H9 (cell line): ENCODE data around the gene SULF2. TPM values are rescaled to one million over a fixed set of nuclear protein-coding genes. Genes with fewer than 3 reads are reported as not detected.

ENCODE experiments used
- DNase-seq: peaks from one replicate; pipeline ENCODE4 v3.0.0-alpha.2; 2017
- H2AFZ ChIP-seq: one replicate; pipeline ENCODE4 v1.6.1; 2013; ENCODE audit warnings: mild to moderate bottlenecking, low read length, control low read depth, moderate library complexity
- H2AK5ac ChIP-seq: 2 replicates; pipeline ENCODE4 v1.6.1; 2013; ENCODE audit warnings: low read length, control low read depth, mixed read lengths; ENCODE audit not compliant: insufficient read length
- H2BK120ac ChIP-seq: one replicate; pipeline ENCODE4 v1.6.1; 2013; ENCODE audit warnings: low read depth, mild to moderate bottlenecking, low read length, control low read depth, inconsistent platforms; ENCODE audit not compliant: poor library complexity, severe bottlenecking
- H2BK12ac ChIP-seq: 2 replicates; pipeline ENCODE4 v1.6.1; 2013; ENCODE audit warnings: low read length, control low read depth, mixed read lengths, low read depth; ENCODE audit not compliant: insufficient read length
- H2BK15ac ChIP-seq: 2 replicates; pipeline ENCODE4 v1.6.1; 2013; ENCODE audit warnings: low read depth, low read length, control low read depth
- H2BK20ac ChIP-seq: one replicate; pipeline ENCODE4 v1.6.1; 2013; ENCODE audit warnings: low read depth, mild to moderate bottlenecking, low read length, control low read depth, inconsistent platforms; ENCODE audit not compliant: poor library complexity, severe bottlenecking
- H2BK5ac ChIP-seq: 2 replicates; pipeline ENCODE4 v1.6.1; 2013; ENCODE audit warnings: low read length, control low read depth, mixed read lengths; ENCODE audit not compliant: insufficient read length
- H3K14ac ChIP-seq: 2 replicates; pipeline ENCODE4 v1.6.1; 2013; ENCODE audit warnings: low read length, control low read depth; ENCODE audit not compliant: insufficient read depth
- H3K18ac ChIP-seq: 2 replicates; pipeline ENCODE4 v1.6.1; 2013; ENCODE audit warnings: low read depth, mild to moderate bottlenecking, mixed read lengths, low read length, control low read depth; ENCODE audit not compliant: insufficient read length
- H3K23ac ChIP-seq: 2 replicates; pipeline ENCODE4 v1.6.1; 2013; ENCODE audit warnings: low read length, control low read depth, mixed read lengths, low read depth; ENCODE audit not compliant: insufficient read length
- H3K23me2 ChIP-seq: 2 replicates; pipeline ENCODE4 v1.6.1; 2013; ENCODE audit warnings: low read depth, mild to moderate bottlenecking, mixed read lengths, low read length, control low read depth; ENCODE audit not compliant: insufficient read length, poor library complexity, severe bottlenecking
- H3K27ac ChIP-seq: 2 replicates; pipeline ENCODE4 v1.5.1; 2013; ENCODE audit warnings: low read length, control low read depth, mixed read lengths, low read depth; ENCODE audit not compliant: insufficient read length
- H3K27me3 ChIP-seq: 2 replicates; pipeline ENCODE4 v1.6.1; 2013; ENCODE audit warnings: low read length, control low read depth, inconsistent platforms; ENCODE audit not compliant: insufficient read depth
- H3K4ac ChIP-seq: 2 replicates; pipeline ENCODE4 v1.6.1; 2013; ENCODE audit warnings: low read depth, mild to moderate bottlenecking, control low read depth, inconsistent platforms, low read length, moderate library complexity
- H3K4me1 ChIP-seq: 2 replicates; pipeline ENCODE4 v1.6.1; 2013; ENCODE audit warnings: low read length, control low read depth, inconsistent platforms; ENCODE audit not compliant: insufficient read depth
- H3K4me2 ChIP-seq: 2 replicates; pipeline ENCODE4 v1.6.1; 2013; ENCODE audit warnings: low read length, control low read depth, mixed read lengths; ENCODE audit not compliant: insufficient read length, insufficient read depth
- H3K56ac ChIP-seq: 2 replicates; pipeline ENCODE4 v1.6.1; 2013; ENCODE audit warnings: low read depth, mild to moderate bottlenecking, mixed read lengths, low read length, control low read depth; ENCODE audit not compliant: insufficient read length
- H3K79me1 ChIP-seq: 2 replicates; pipeline ENCODE4 v1.6.1; 2013; ENCODE audit warnings: low read depth, mild to moderate bottlenecking, moderate library complexity, low read length, control low read depth, inconsistent platforms; ENCODE audit not compliant: insufficient read depth, poor library complexity, severe bottlenecking
- H3K79me2 ChIP-seq: 2 replicates; pipeline ENCODE4 v1.6.1; 2013; ENCODE audit warnings: low read length, control low read depth, inconsistent platforms; ENCODE audit not compliant: insufficient read depth
- H3K9ac ChIP-seq: 2 replicates; pipeline ENCODE4 v1.6.1; 2013; ENCODE audit warnings: low read length, control low read depth, mixed read lengths; ENCODE audit not compliant: insufficient read length; ENCODE audit errors: extremely low read depth
- H3K9me3 ChIP-seq: one replicate; pipeline ENCODE4 v1.6.1; 2013; ENCODE audit warnings: low read depth, low read length, inconsistent platforms; ENCODE audit not compliant: control insufficient read depth
- H3T11ph ChIP-seq: one replicate; pipeline ENCODE4 v1.6.1; 2013; ENCODE audit warnings: mild to moderate bottlenecking, low read length, control low read depth, inconsistent platforms
- H4K20me1 ChIP-seq: one replicate; pipeline ENCODE4 v1.6.1; 2013; ENCODE audit not compliant: control insufficient read depth, insufficient read length, insufficient read depth
- H4K5ac ChIP-seq: 2 replicates; pipeline ENCODE4 v1.6.1; 2013; ENCODE audit warnings: low read depth, mild to moderate bottlenecking, mixed read lengths, low read length, control low read depth; ENCODE audit not compliant: insufficient read length
- H4K8ac ChIP-seq: replicated peaks from 2 replicates; pipeline ENCODE4 v1.6.1; 2013; ENCODE audit warnings: low read length, control low read depth, mixed read lengths, low read depth; ENCODE audit not compliant: insufficient read length
- H4K91ac ChIP-seq: 2 replicates; pipeline ENCODE4 v1.6.1; 2013; ENCODE audit warnings: low read depth, mild to moderate bottlenecking, moderate library complexity, mixed read lengths, low read length, control low read depth; ENCODE audit not compliant: insufficient read length
- H3K27ac Mint-ChIP-seq, 3 experiments: 2 replicates in 2 of 3; 3 replicates in 1 of 3; pipeline ENCODE4 v1.8.0; 2020 to 2021; ENCODE audit warnings: mixed read lengths in 3 of 3, mild to moderate bottlenecking in 1 of 3, moderate library complexity in 1 of 3
- H3K27me3 Mint-ChIP-seq: 2 replicates; pipeline ENCODE4 v1.8.0; 2021; ENCODE audit warnings: low read depth, mild to moderate bottlenecking, moderate library complexity, mixed read lengths
- H3K36me3 Mint-ChIP-seq, 3 experiments: 2 replicates in 2 of 3; 3 replicates in 1 of 3; pipeline ENCODE4 v1.8.0; 2020 to 2021; ENCODE audit warnings: low read depth in 3 of 3, mixed read lengths in 3 of 3; ENCODE audit not compliant: insufficient read depth in 1 of 3
- H3K4me1 Mint-ChIP-seq, 2 experiments: 2 replicates each; pipeline ENCODE4 v1.8.0; 2020; ENCODE audit warnings: mixed read lengths in 2 of 2
- H3K4me3 Mint-ChIP-seq, 2 experiments: 2 replicates in 1 of 2; 3 replicates in 1 of 2; pipeline ENCODE4 v1.8.0; 2020 to 2021; ENCODE audit warnings: mild to moderate bottlenecking in 2 of 2, mixed read lengths in 2 of 2, moderate library complexity in 1 of 2
- H3K9me3 Mint-ChIP-seq, 2 experiments: 2 replicates in 1 of 2; 3 replicates in 1 of 2; pipeline ENCODE4 v1.8.0; 2020; ENCODE audit warnings: mild to moderate bottlenecking in 2 of 2, mixed read lengths in 2 of 2, moderate library complexity in 1 of 2
- WGBS: extraction: QIAGEN DNeasy Blood & Tissue Kit; methylation state at CpG from one replicate; pipeline ENCODE4 v1.1.7; 2013; ENCODE audit warnings: missing lambda C conversion rate, low lambda C conversion rate, mixed read lengths; ENCODE audit not compliant: insufficient read length; ENCODE audit errors: extremely low coverage; 5-methylcytosine and 5-hydroxymethylcytosine counted together
- total RNA-seq: library from RNA; stranded (reverse); gene quantifications from 2 replicates; pipeline ENCODE4 v1.2.1, GENCODE V29; 2021
- TF ChIP-seq, protein P1 (sequence below): fragments of 200-600 bp; sonication (generic); conservative IDR thresholded peaks from 3 replicates; pipeline ENCODE4 v1.8.0; 2021; ENCODE audit warnings: antibody characterized with exemption, mild to moderate bottlenecking

The SULF2 gene
- total RNA-seq, 1 experiment from 2014 or later = 31.2 TPM

DNA sequence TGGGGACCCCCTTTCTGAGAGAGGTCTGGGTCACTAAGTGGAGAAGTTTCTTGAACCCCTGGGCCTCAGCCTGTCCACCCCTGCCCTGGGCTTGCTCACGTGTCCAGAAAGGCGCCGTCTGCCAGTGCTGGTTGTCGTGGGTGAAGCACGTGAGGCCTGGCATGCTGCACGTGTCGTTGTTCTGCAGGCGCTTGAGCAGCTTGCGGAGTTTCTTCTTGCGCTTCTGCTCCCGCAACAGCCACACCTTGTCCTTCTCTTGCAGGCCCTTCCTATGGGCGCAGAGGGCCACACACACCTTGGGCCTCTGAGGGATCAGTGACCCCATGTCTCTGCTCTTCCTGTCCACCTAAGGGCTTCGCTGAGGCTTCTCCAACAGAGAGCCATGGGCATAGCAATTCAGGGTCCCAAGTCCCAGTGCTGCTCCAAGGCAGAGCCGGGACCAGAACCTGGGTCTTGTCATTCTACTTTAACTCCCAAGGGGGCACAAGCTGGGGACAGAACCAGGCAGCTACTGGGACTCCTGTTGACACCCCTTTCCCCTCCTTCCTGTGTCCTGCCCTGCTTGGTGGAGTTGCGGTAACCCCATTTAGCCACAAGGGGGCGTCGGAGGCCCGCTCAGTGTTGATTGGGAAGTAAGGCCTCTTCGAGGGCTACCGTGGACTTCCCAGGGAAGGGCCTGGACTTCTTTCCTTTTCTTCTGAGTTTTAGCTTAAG is 121.8 kb downstream of the SULF2 start:
- H3K27me3 ChIP-seq = no peaks in the 10 kb centered on the region
- DNase-seq = peak; percentile 91
- no peak overlapping the region for H2BK12ac ChIP-seq
- H3K4me2 ChIP-seq = no peak overlapping the region
- TF ChIP-seq, protein P1, sequence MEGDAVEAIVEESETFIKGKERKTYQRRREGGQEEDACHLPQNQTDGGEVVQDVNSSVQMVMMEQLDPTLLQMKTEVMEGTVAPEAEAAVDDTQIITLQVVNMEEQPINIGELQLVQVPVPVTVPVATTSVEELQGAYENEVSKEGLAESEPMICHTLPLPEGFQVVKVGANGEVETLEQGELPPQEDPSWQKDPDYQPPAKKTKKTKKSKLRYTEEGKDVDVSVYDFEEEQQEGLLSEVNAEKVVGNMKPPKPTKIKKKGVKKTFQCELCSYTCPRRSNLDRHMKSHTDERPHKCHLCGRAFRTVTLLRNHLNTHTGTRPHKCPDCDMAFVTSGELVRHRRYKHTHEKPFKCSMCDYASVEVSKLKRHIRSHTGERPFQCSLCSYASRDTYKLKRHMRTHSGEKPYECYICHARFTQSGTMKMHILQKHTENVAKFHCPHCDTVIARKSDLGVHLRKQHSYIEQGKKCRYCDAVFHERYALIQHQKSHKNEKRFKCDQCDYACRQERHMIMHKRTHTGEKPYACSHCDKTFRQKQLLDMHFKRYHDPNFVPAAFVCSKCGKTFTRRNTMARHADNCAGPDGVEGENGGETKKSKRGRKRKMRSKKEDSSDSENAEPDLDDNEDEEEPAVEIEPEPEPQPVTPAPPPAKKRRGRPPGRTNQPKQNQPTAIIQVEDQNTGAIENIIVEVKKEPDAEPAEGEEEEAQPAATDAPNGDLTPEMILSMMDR = peak; percentile 98
- H4K8ac ChIP-seq = no peak overlapping the region
- Mint-ChIP-seq H3K9me3 (no peaks in the 10 kb centered on the region), H3K4me3 (no peak overlapping the region), H3K4me1 (peaks cover 17 to 23% of the 10 kb centered on the region in 2 experiments), H3K36me3 (peaks cover 0 to 13% (median 12%) of the 10 kb centered on the region in 3 experiments; a peak in 3 of 7 replicates), H3K27me3 (peaks cover 3% of the 10 kb centered on the region; the same call in 1 of the 2 replicates), H3K27ac (peak overlapping the region; percentile 66 to 75 (median 71); a peak in 4 of 7 replicates)
- H2BK5ac ChIP-seq = no peak overlapping the region
- H3K56ac ChIP-seq = no peak overlapping the region
- no peaks in the 10 kb centered on the region for H3K79me2 ChIP-seq
- no peaks in the 10 kb centered on the region for H3K9me3 ChIP-seq
- no peaks in the 10 kb centered on the region for H3K4me1 ChIP-seq
- no peak overlapping the region for H2BK120ac ChIP-seq
- H2AFZ ChIP-seq = no peak overlapping the region
- no peak overlapping the region for H3K27ac ChIP-seq
- no peak overlapping the region for H3K18ac ChIP-seq
- no peak overlapping the region for H3K9ac ChIP-seq
- no peak overlapping the region for H4K91ac ChIP-seq
- no peak overlapping the region for H2BK20ac ChIP-seq
- H2AK5ac ChIP-seq = no peak overlapping the region
- no peak overlapping the region for H3K23ac ChIP-seq
- no peaks in the 10 kb centered on the region for H4K20me1 ChIP-seq
- H3K14ac ChIP-seq = no peak overlapping the region
- H3K23me2 ChIP-seq = no peaks in the 10 kb centered on the region
- no peaks in the 10 kb centered on the region for H3K79me1 ChIP-seq
- no peak overlapping the region for H3K4ac ChIP-seq
- no CpG with 5 or more reads among the region's 20 CpGs for WGBS
- H2BK15ac ChIP-seq = no peak overlapping the region
- no peak overlapping the region for H4K5ac ChIP-seq
- no peak overlapping the region for H3T11ph ChIP-seq
